ENCODE measurements around the gene PHOSPHO1.
A peak's percentile ranks its signal among the peaks of the same experiment; 100 is the strongest.

The PHOSPHO1 gene

DNA sequence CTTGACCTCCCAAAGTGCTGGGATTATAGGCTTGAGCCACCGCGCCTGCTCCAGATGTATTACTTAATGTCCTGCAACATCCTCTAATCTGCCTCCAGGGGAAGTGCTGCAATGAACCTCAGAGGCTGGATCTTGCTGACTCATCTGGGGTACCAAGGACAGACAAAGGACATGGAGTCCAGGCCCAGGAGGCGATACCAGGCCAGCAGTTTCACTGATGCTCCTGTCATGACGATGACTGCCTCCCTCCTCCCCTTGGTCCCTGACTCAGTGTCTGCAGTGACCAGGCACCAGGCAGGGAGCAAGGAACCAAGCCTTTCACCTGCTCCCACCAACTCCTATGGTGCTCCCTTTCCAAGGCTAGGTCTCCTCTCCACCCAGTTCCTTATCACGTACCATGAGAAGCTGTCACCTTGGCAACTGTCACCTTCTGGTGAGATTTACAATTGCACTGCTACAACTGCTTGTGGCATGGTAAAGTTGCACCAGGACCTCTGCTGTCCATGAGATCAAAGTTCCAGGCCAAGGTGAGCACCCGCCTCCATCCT, 21.6 kb upstream of the PHOSPHO1 start:
- peak; percentile 90 to 94 for DNase-seq (ENCODE audit: low read depth in 1 of 2, low spot score in 1 of 2)
- H3K27me3 ChIP-seq (ENCODE audit: insufficient read depth, poor library complexity, severe bottlenecking): no peaks in the 10 kb centered on the region
- H3K4me3 ChIP-seq (replicated peaks; ENCODE audit: insufficient read depth, low read length): no peak overlapping the region
- H3K27ac ChIP-seq (replicated peaks): peak overlapping the region; percentile 42
- TF ChIP-seq SPI1 (IDR thresholded peaks at IDR 0.05; ENCODE audit: borderline replicate concordance, low read depth) (peak; percentile 78), POLR2AphosphoS5 (IDR thresholded peaks at IDR 0.05; ENCODE audit: low read depth) (peak; percentile 45; the same call in 1 of the 2 replicates), GABPA (IDR thresholded peaks at IDR 0.05; ENCODE audit: low read depth) (no peak)
- TF ChIP-seq, protein P1, sequence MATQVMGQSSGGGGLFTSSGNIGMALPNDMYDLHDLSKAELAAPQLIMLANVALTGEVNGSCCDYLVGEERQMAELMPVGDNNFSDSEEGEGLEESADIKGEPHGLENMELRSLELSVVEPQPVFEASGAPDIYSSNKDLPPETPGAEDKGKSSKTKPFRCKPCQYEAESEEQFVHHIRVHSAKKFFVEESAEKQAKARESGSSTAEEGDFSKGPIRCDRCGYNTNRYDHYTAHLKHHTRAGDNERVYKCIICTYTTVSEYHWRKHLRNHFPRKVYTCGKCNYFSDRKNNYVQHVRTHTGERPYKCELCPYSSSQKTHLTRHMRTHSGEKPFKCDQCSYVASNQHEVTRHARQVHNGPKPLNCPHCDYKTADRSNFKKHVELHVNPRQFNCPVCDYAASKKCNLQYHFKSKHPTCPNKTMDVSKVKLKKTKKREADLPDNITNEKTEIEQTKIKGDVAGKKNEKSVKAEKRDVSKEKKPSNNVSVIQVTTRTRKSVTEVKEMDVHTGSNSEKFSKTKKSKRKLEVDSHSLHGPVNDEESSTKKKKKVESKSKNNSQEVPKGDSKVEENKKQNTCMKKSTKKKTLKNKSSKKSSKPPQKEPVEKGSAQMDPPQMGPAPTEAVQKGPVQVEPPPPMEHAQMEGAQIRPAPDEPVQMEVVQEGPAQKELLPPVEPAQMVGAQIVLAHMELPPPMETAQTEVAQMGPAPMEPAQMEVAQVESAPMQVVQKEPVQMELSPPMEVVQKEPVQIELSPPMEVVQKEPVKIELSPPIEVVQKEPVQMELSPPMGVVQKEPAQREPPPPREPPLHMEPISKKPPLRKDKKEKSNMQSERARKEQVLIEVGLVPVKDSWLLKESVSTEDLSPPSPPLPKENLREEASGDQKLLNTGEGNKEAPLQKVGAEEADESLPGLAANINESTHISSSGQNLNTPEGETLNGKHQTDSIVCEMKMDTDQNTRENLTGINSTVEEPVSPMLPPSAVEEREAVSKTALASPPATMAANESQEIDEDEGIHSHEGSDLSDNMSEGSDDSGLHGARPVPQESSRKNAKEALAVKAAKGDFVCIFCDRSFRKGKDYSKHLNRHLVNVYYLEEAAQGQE (IDR thresholded peaks at IDR 0.05; ENCODE audit: insufficient replicate concordance, low read depth): no peak
- TF ChIP-seq, protein P2, sequence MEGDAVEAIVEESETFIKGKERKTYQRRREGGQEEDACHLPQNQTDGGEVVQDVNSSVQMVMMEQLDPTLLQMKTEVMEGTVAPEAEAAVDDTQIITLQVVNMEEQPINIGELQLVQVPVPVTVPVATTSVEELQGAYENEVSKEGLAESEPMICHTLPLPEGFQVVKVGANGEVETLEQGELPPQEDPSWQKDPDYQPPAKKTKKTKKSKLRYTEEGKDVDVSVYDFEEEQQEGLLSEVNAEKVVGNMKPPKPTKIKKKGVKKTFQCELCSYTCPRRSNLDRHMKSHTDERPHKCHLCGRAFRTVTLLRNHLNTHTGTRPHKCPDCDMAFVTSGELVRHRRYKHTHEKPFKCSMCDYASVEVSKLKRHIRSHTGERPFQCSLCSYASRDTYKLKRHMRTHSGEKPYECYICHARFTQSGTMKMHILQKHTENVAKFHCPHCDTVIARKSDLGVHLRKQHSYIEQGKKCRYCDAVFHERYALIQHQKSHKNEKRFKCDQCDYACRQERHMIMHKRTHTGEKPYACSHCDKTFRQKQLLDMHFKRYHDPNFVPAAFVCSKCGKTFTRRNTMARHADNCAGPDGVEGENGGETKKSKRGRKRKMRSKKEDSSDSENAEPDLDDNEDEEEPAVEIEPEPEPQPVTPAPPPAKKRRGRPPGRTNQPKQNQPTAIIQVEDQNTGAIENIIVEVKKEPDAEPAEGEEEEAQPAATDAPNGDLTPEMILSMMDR (IDR thresholded peaks at IDR 0.05; ENCODE audit: insufficient read depth, low read length): no peak

DNA sequence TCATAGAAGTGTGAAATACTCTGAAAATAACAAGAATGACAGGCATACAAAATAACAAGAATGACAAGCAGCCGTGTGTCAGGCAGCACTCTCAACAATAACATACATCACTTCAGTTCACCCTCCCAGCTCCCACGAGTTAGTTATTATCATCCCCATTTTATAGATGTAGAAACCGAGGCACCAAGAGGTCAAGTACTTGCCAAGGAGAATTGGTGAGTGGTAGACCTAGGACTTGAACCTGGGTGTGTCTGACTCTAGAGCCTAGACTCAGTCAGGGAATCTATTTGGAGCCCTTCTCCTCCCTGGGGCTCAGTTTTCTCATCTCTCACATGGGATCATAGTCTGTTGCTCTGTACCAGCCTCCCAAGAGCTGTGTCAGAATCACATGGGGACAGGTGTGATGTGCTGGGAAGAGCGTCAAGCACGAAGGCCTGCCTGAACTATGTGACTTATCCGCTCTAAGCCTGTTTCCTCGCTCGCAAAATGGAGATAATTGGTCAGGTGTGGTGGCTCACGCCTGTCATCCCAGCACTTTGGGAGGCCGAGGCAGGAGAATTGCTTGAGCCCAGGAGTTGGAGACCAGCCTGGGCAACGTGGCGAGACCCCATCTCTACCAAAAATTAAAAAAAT, 19.4 kb upstream of the PHOSPHO1 start:
- Histone ChIP-seq H3K27me3 (ENCODE audit: insufficient read depth, poor library complexity, severe bottlenecking) (no peaks in the 10 kb centered on the region), H3K4me3 (replicated peaks; ENCODE audit: insufficient read depth, low read length) (no peak overlapping the region), H3K27ac (replicated peaks) (no peak overlapping the region)
- TF ChIP-seq SPI1 (IDR thresholded peaks at IDR 0.05; ENCODE audit: borderline replicate concordance, low read depth) (no peak), GABPA (IDR thresholded peaks at IDR 0.05; ENCODE audit: low read depth) (no peak), POLR2AphosphoS5 (IDR thresholded peaks at IDR 0.05; ENCODE audit: low read depth) (no peak)
- TF ChIP-seq, protein P2 (IDR thresholded peaks at IDR 0.05; ENCODE audit: insufficient read depth, low read length): no peak
- TF ChIP-seq, protein P1 (IDR thresholded peaks at IDR 0.05; ENCODE audit: insufficient replicate concordance, low read depth): no peak
- no peak for DNase-seq (ENCODE audit: low read depth in 1 of 2, low spot score in 1 of 2)

DNA sequence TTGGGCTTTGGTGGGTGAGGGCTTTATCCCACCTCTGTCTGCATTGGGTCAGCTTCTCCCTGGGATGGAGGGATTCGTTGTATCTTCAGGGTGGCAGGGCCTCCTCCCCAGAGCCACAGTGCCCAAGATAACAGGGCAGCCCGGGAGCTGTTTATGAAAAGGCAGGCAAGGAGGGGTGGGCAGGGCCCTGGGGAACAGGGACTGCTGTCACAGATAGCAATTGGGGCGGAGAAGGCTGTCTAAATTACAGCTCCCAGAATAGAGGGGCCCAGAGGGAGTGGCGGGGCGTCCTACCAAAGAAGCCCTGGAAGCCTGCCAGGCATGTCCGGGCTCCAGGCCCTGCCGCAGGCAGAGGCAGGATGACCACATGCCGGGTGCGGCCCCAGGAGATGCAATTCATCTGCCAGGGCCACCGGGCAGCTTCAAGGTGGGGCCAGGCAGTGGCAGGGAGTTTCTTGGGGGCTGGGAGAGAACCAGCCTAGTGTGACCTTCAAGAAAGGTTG, 18.8 kb upstream of the PHOSPHO1 start:
- Histone ChIP-seq H3K4me3 (replicated peaks; ENCODE audit: insufficient read depth, low read length) (no peak overlapping the region), H3K27ac (replicated peaks) (no peak overlapping the region), H3K27me3 (ENCODE audit: insufficient read depth, poor library complexity, severe bottlenecking) (no peaks in the 10 kb centered on the region)
- no peak for DNase-seq (ENCODE audit: low read depth in 1 of 2, low spot score in 1 of 2)
- TF ChIP-seq POLR2AphosphoS5 (IDR thresholded peaks at IDR 0.05; ENCODE audit: low read depth): no peak
- TF ChIP-seq GABPA (IDR thresholded peaks at IDR 0.05; ENCODE audit: low read depth): no peak
- TF ChIP-seq SPI1 (IDR thresholded peaks at IDR 0.05; ENCODE audit: borderline replicate concordance, low read depth): no peak
- TF ChIP-seq, protein P2 (IDR thresholded peaks at IDR 0.05; ENCODE audit: insufficient read depth, low read length): no peak
- TF ChIP-seq, protein P1 (IDR thresholded peaks at IDR 0.05; ENCODE audit: insufficient replicate concordance, low read depth): no peak
